GM21447 (cell line): ENCODE measurements around the gene NHLRC4.

Source experiments
- ATAC-seq: cut with Tn5 transposase; IDR thresholded peaks from one replicate; pipeline ENCODE4 v1.9.1; 2021; ENCODE audit not compliant: unreplicated experiment

The NHLRC4 gene

GRCh38 chr16:582614-583331 is 16.0 kb downstream of the NHLRC4 start:
- ATAC-seq: no peak

GRCh38 chr16:583470-583814 is 16.6 kb downstream of the NHLRC4 start:
- ATAC-seq: no peak

GRCh38 chr16:583815-584591 is 17.2 kb downstream of the NHLRC4 start:
- ATAC-seq: no peak

GRCh38 chr16:585351-585750 is 18.5 kb downstream of the NHLRC4 start:
- ATAC-seq: no peak

GRCh38 chr16:586047-586644 is 19.3 kb downstream of the NHLRC4 start:
- ATAC-seq: no peak

GRCh38 chr16:586645-587590 is 20.1 kb downstream of the NHLRC4 start:
- no peak for ATAC-seq

GRCh38 chr16:588639-588888 is 21.8 kb downstream of the NHLRC4 start:
- peak; percentile 10 for ATAC-seq

GRCh38 chr16:588889-589657 is 22.3 kb downstream of the NHLRC4 start:
- peak; percentile 76 for ATAC-seq

GRCh38 chr16:589658-590187 is 22.9 kb downstream of the NHLRC4 start, which contains the start of gene RAB40C:
RAB40C (plus strand) TSS chr16:590066; CDS start chr16:590292, 226 bp downstream.
- ATAC-seq: peak; percentile 76

- ATAC-seq: no peak
Measured at GRCh38 chr16:590188-590814, 23.5 kb downstream of the NHLRC4 start.

- ATAC-seq: no peak
Measured at GRCh38 chr16:590815-591200, 24.0 kb downstream of the NHLRC4 start.

- no peak for ATAC-seq
Measured at GRCh38 chr16:591231-591630, 24.4 kb downstream of the NHLRC4 start.

GRCh38 chr16:591892-592517 is 25.2 kb downstream of the NHLRC4 start:
- no peak for ATAC-seq

- no peak for ATAC-seq
Measured at GRCh38 chr16:592518-593306, 25.9 kb downstream of the NHLRC4 start.

GRCh38 chr16:593406-593805 is 26.6 kb downstream of the NHLRC4 start:
- ATAC-seq: no peak

GRCh38 chr16:593807-594206 is 27.0 kb downstream of the NHLRC4 start:
- ATAC-seq: no peak

GRCh38 chr16:595094-595528 is 28.3 kb downstream of the NHLRC4 start:
- ATAC-seq: no peak

- ATAC-seq: no peak
Measured at GRCh38 chr16:595942-596735, 29.3 kb downstream of the NHLRC4 start.
